ENCODE results near the gene MAP1LC3B. TPM values are rescaled to one million over a fixed set of nuclear protein-coding genes. Genes with fewer than 3 reads are reported as not detected.
A peak's percentile ranks its signal among the peaks of the same experiment; 100 is the strongest.

The MAP1LC3B gene
- total RNA-seq (10 to 100 TPM; 67.2 to 72.1 TPM), polyA plus RNA-seq (100 to 1,000 TPM; 133 to 172 TPM)

GRCh38 chr16:87391950-87392820 is at the start of gene MAP1LC3B:
Gene MAP1LC3B (plus strand): TSS chr16:87392336. CDS start chr16:87392428, 92 bp downstream.
- Histone ChIP-seq H3K4me1 (ENCODE audit: insufficient read depth, low read length) (peaks cover 61% of the 10 kb centered on the region), H3K27me3 (ENCODE audit: insufficient read depth, low read length) (no peaks in the 10 kb centered on the region), H3K36me3 (ENCODE audit: insufficient read depth, low read length) (no peaks in the 10 kb centered on the region), H3K9me3 (ENCODE audit: control insufficient read depth in 1 of 2, low read length in 2 of 2) (no peaks in the 10 kb centered on the region), H3K4me3 (ENCODE audit: low read length in 2 of 2) (peak within 1 kb of the TSS; percentile 44 to 81), H3K27ac (ENCODE audit: low read depth, low read length) (peak within 1 kb of the TSS; percentile 82)
- Mint-ChIP-seq H3K27me3 (no peaks in the 10 kb centered on the region), H3K4me1 (peaks cover 40 to 69% (median 56%) of the 10 kb centered on the region in 4 donors), H3K36me3 (peaks cover 0 to 23% of the 10 kb centered on the region in 2 donors), H3K9me3 (no peaks in the 10 kb centered on the region), H3K27ac (peak within 1 kb of the TSS; percentile 93 to 96 (median 95)), H3K4me3 (peak within 1 kb of the TSS; percentile 88 to 98 (median 94))
- POLR2A ChIA-PET (ENCODE audit: partially characterized antibody) = interaction anchor here (3.9 to 5.3 kb wide), 2 partner anchors 9 to 75 kb away, joined by 32 to 105 read pairs; partner anchors contain the start of genes C16orf95 and FBXO31
- peak; percentile 94 to 100 (median 99) for DNase-seq
- intact Hi-C loops (cut with micrococcal nuclease) = loop anchor here (1.0 to 5.0 kb wide), 4 partner anchors 9 to 1060 kb away; partner anchors contain the start of genes FBXO31, KLHDC4 and ZFPM1
- CTCF ChIA-PET (ENCODE audit: partially characterized antibody) = interaction anchor here (1.0 to 4.9 kb wide), 3 partner anchors 9 to 67 kb away, joined by 4 to 42 read pairs (median 41); partner anchors contain the start of gene FBXO31

GRCh38 chr16:87342504-87342903 is 49.6 kb upstream of the MAP1LC3B start:
- H3K27me3 ChIP-seq (ENCODE audit: insufficient read depth, low read length) = no peaks in the 10 kb centered on the region
- intact Hi-C loops (cut with micrococcal nuclease) = no loop called here
- no peak for DNase-seq
- no peak overlapping the region for H3K4me3 Mint-ChIP-seq
- H3K27me3 Mint-ChIP-seq = no peaks in the 10 kb centered on the region
- peak overlapping the region in 1 of 7 donors; percentile 15 for H3K27ac Mint-ChIP-seq
- CTCF ChIA-PET (ENCODE audit: partially characterized antibody) = interaction anchor here (1.0 to 1.2 kb wide), 2 partner anchors 46 to 52 kb away, joined by 3 read pairs; no protein-coding TSS in a partner anchor
- H3K36me3 Mint-ChIP-seq = peaks cover 31 to 47% of the 10 kb centered on the region in 2 donors
- peaks cover 9 to 29% (median 16%) of the 10 kb centered on the region in 4 donors for H3K4me1 Mint-ChIP-seq
- H3K9me3 Mint-ChIP-seq = no peaks in the 10 kb centered on the region
- H3K4me3 ChIP-seq (ENCODE audit: low read length in 2 of 2) = no peak overlapping the region
- H3K36me3 ChIP-seq (ENCODE audit: insufficient read depth, low read length) = peaks cover 25% of the 10 kb centered on the region
- H3K27ac ChIP-seq (ENCODE audit: low read depth, low read length) = no peak overlapping the region
- no peaks in the 10 kb centered on the region for H3K9me3 ChIP-seq (ENCODE audit: control insufficient read depth in 1 of 2, low read length in 2 of 2)
- H3K4me1 ChIP-seq (ENCODE audit: insufficient read depth, low read length) = peaks cover 20% of the 10 kb centered on the region
- POLR2A ChIA-PET (ENCODE audit: partially characterized antibody) = interaction anchor here (1.2 kb wide), 1 partner anchor 46 kb away, joined by 3 read pairs; no protein-coding TSS in a partner anchor

- Histone ChIP-seq H3K4me3 (ENCODE audit: low read length in 2 of 2) (no peak overlapping the region), H3K9me3 (ENCODE audit: control insufficient read depth in 1 of 2, low read length in 2 of 2) (no peaks in the 10 kb centered on the region), H3K27me3 (ENCODE audit: insufficient read depth, low read length) (no peaks in the 10 kb centered on the region), H3K4me1 (ENCODE audit: insufficient read depth, low read length) (peaks cover 20% of the 10 kb centered on the region), H3K27ac (ENCODE audit: low read depth, low read length) (no peak overlapping the region), H3K36me3 (ENCODE audit: insufficient read depth, low read length) (peaks cover 25% of the 10 kb centered on the region)
- Mint-ChIP-seq H3K9me3 (no peaks in the 10 kb centered on the region), H3K4me3 (no peak overlapping the region), H3K27ac (peak overlapping the region in 2 of 7 donors; percentile 15 to 21), H3K36me3 (peaks cover 29 to 43% of the 10 kb centered on the region in 2 donors), H3K27me3 (no peaks in the 10 kb centered on the region), H3K4me1 (peaks cover 9 to 29% (median 17%) of the 10 kb centered on the region in 4 donors)
- intact Hi-C loops (cut with micrococcal nuclease) = no loop called here
- no peak for DNase-seq
- POLR2A ChIA-PET (ENCODE audit: partially characterized antibody) = interaction anchor here (1.2 kb wide), 1 partner anchor 45 kb away, joined by 3 read pairs; no protein-coding TSS in a partner anchor
- CTCF ChIA-PET (ENCODE audit: partially characterized antibody) = interaction anchor here (0.5 to 1.2 kb wide), 2 partner anchors 51 to 528 kb away, joined by 3 read pairs; no protein-coding TSS in a partner anchor
Measured at GRCh38 chr16:87342978-87343752, 49.0 kb upstream of the MAP1LC3B start.

GRCh38 chr16:87343753-87344050 is 48.4 kb upstream of the MAP1LC3B start:
- ChIA-PET CTCF (ENCODE audit: partially characterized antibody) (no interaction called here), POLR2A (ENCODE audit: partially characterized antibody) (interaction anchor here (2.1 kb wide), 1 partner anchor 39 kb away, joined by 17 read pairs; the partner anchor contains the start of gene FBXO31)
- Histone ChIP-seq H3K4me1 (ENCODE audit: insufficient read depth, low read length) (peaks cover 20% of the 10 kb centered on the region), H3K4me3 (ENCODE audit: low read length in 2 of 2) (no peak overlapping the region), H3K27ac (ENCODE audit: low read depth, low read length) (no peak overlapping the region), H3K9me3 (ENCODE audit: control insufficient read depth in 1 of 2, low read length in 2 of 2) (no peaks in the 10 kb centered on the region), H3K27me3 (ENCODE audit: insufficient read depth, low read length) (no peaks in the 10 kb centered on the region), H3K36me3 (ENCODE audit: insufficient read depth, low read length) (peaks cover 25% of the 10 kb centered on the region)
- peaks cover 30 to 44% of the 10 kb centered on the region in 2 donors for H3K36me3 Mint-ChIP-seq
- no peaks in the 10 kb centered on the region for H3K9me3 Mint-ChIP-seq
- no peak for DNase-seq
- no peaks in the 10 kb centered on the region for H3K27me3 Mint-ChIP-seq
- intact Hi-C loops (cut with micrococcal nuclease) = no loop called here
- no peak overlapping the region for H3K4me3 Mint-ChIP-seq
- peaks cover 9 to 35% (median 19%) of the 10 kb centered on the region in 4 donors for H3K4me1 Mint-ChIP-seq
- peak overlapping the region in 1 of 7 donors; percentile 76 for H3K27ac Mint-ChIP-seq

- Mint-ChIP-seq H3K36me3 (peaks cover 30 to 44% of the 10 kb centered on the region in 2 donors), H3K4me3 (peak overlapping the region in 3 of 8 donors; percentile 17 to 46 (median 44)), H3K27me3 (no peaks in the 10 kb centered on the region), H3K27ac (peak overlapping the region in 6 of 7 donors; percentile 0 to 91 (median 65)), H3K4me1 (peaks cover 11 to 41% (median 22%) of the 10 kb centered on the region in 4 donors), H3K9me3 (no peaks in the 10 kb centered on the region)
- intact Hi-C loops (cut with micrococcal nuclease) = no loop called here
- peaks cover 25% of the 10 kb centered on the region for H3K36me3 ChIP-seq (ENCODE audit: insufficient read depth, low read length)
- DNase-seq = no peak
- peaks cover 20% of the 10 kb centered on the region for H3K4me1 ChIP-seq (ENCODE audit: insufficient read depth, low read length)
- H3K27me3 ChIP-seq (ENCODE audit: insufficient read depth, low read length) = no peaks in the 10 kb centered on the region
- no peak overlapping the region for H3K4me3 ChIP-seq (ENCODE audit: low read length in 2 of 2)
- H3K9me3 ChIP-seq (ENCODE audit: control insufficient read depth in 1 of 2, low read length in 2 of 2) = no peaks in the 10 kb centered on the region
- CTCF ChIA-PET (ENCODE audit: partially characterized antibody) = interaction anchor here (0.6 to 1.3 kb wide), 3 partner anchors 40 to 435 kb away, joined by 3 to 5 read pairs (median 5); partner anchors contain the start of gene FBXO31
- POLR2A ChIA-PET (ENCODE audit: partially characterized antibody) = interaction anchor here (1.6 to 2.1 kb wide), 2 partner anchors 27 to 38 kb away, joined by 6 to 17 read pairs; partner anchors contain the start of genes C16orf95 and FBXO31
- no peak overlapping the region for H3K27ac ChIP-seq (ENCODE audit: low read depth, low read length)
Measured at GRCh38 chr16:87344165-87344930, 47.8 kb upstream of the MAP1LC3B start.

- Mint-ChIP-seq H3K36me3 (peaks cover 28 to 45% of the 10 kb centered on the region in 2 donors), H3K9me3 (no peaks in the 10 kb centered on the region), H3K4me3 (peak overlapping the region in 7 of 8 donors; percentile 51 to 78 (median 68)), H3K4me1 (peaks cover 14 to 45% (median 24%) of the 10 kb centered on the region in 4 donors), H3K27ac (peak overlapping the region; percentile 72 to 97 (median 93)), H3K27me3 (no peaks in the 10 kb centered on the region)
- no peaks in the 10 kb centered on the region for H3K27me3 ChIP-seq (ENCODE audit: insufficient read depth, low read length)
- DNase-seq = peak; percentile 2 to 75 (median 47)
- intact Hi-C loops (cut with micrococcal nuclease) = loop anchor here (1.0 to 5.0 kb wide), 3 partner anchors 28 to 49 kb away; partner anchors contain the start of genes C16orf95 and FBXO31
- CTCF ChIA-PET (ENCODE audit: partially characterized antibody) = interaction anchor here (0.6 to 1.3 kb wide), 3 partner anchors 39 to 434 kb away, joined by 3 to 5 read pairs (median 5); partner anchors contain the start of gene FBXO31
- POLR2A ChIA-PET (ENCODE audit: partially characterized antibody) = interaction anchor here (0.5 to 2.1 kb wide), 3 partner anchors 27 to 1994 kb away, joined by 3 to 17 read pairs (median 6); partner anchors contain the start of genes C16orf95 and FBXO31
- H3K4me3 ChIP-seq (ENCODE audit: low read length in 2 of 2) = no peak overlapping the region
- peaks cover 25% of the 10 kb centered on the region for H3K36me3 ChIP-seq (ENCODE audit: insufficient read depth, low read length)
- no peak overlapping the region for H3K27ac ChIP-seq (ENCODE audit: low read depth, low read length)
- H3K4me1 ChIP-seq (ENCODE audit: insufficient read depth, low read length) = peaks cover 20% of the 10 kb centered on the region
- no peaks in the 10 kb centered on the region for H3K9me3 ChIP-seq (ENCODE audit: control insufficient read depth in 1 of 2, low read length in 2 of 2)
Measured at GRCh38 chr16:87344931-87345631, 47.1 kb upstream of the MAP1LC3B start.

Data from CD4-positive, alpha-beta memory T cell (primary cell).